ENCODE results near the gene CFHR5. TPM values are rescaled to one million over a fixed set of nuclear protein-coding genes. Genes with fewer than 3 reads are reported as not detected.
"Not testable (repeated sequence)": the region's sequence is repeated elsewhere in the genome, so short reads cannot be mapped to it uniquely, and the experiment has no call there.

Gene CFHR5
- total RNA-seq, 4 donors from 2014 or later: not detected

DNA sequence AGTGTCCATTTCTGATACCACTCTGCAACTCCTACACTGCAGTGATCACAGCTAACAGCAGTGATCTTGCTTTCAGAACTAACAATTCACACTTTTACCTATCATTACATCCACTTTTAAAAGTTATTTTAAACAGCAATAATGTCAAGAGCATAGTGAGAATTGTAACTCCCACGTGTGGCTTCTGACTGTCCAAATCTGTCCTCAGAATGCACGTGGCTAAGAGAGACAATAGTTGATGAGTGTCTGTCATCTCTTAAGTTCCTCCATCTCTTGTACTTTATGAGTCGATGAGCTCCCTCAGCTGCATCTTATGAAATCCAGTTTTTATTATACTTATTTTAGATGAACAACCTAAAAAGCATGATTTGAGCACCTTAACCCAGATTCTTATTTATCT lies 16.5 kb upstream of the CFHR5 start:
- TF ChIP-seq, protein P1, sequence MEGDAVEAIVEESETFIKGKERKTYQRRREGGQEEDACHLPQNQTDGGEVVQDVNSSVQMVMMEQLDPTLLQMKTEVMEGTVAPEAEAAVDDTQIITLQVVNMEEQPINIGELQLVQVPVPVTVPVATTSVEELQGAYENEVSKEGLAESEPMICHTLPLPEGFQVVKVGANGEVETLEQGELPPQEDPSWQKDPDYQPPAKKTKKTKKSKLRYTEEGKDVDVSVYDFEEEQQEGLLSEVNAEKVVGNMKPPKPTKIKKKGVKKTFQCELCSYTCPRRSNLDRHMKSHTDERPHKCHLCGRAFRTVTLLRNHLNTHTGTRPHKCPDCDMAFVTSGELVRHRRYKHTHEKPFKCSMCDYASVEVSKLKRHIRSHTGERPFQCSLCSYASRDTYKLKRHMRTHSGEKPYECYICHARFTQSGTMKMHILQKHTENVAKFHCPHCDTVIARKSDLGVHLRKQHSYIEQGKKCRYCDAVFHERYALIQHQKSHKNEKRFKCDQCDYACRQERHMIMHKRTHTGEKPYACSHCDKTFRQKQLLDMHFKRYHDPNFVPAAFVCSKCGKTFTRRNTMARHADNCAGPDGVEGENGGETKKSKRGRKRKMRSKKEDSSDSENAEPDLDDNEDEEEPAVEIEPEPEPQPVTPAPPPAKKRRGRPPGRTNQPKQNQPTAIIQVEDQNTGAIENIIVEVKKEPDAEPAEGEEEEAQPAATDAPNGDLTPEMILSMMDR (IDR thresholded peaks at IDR 0.05): no peak
- no peak for ATAC-seq (ENCODE audit: low FRiP score)
- no peak for DNase-seq (ENCODE audit: low spot score)

DNA sequence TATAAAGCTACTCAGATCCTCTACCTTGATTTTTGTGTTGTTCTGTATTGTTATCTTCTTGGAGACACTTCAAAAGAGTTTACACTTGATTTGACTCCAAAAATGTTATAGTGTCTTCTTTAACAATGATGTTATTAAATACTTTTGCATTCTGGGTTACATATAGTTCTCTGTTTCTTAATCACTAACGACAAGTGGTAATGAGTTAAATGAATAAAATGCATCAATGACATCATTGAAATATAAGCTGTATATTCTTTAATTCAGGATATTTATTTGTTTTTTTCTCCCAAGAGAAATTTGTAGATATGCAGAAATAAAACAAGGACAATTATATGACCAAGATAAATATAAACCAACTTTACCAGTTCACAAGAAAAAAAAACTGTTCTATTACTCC lies 7.2 kb upstream of the CFHR5 start:
- TF ChIP-seq, protein P1 (IDR thresholded peaks at IDR 0.05): no peak
- no peak for DNase-seq (ENCODE audit: low spot score)
- no peak for ATAC-seq (ENCODE audit: low FRiP score)

DNA sequence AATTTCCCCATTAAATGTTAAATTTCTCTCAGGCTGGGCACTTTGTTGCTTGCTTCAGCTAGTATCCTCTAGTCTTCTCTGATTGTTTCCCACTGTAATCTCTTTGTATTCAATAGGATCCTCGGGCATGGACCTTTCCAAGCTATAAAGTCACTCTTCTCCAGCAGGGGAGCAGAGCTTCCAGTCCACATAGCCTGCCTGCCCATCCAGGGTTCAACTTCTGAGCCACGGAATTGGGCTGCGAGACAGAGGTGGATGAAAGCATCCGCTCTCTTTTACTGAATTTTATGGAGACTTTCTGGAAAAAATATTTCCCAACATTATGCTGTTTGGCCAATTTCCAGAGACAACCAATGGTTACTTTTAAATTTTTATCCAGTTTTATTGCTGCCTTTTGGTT lies 1.1 kb upstream of the CFHR5 start:
- DNase-seq (ENCODE audit: low spot score) (no peak), ATAC-seq (ENCODE audit: low FRiP score) (no peak)
- TF ChIP-seq, protein P1 (IDR thresholded peaks at IDR 0.05): no peak

DNA sequence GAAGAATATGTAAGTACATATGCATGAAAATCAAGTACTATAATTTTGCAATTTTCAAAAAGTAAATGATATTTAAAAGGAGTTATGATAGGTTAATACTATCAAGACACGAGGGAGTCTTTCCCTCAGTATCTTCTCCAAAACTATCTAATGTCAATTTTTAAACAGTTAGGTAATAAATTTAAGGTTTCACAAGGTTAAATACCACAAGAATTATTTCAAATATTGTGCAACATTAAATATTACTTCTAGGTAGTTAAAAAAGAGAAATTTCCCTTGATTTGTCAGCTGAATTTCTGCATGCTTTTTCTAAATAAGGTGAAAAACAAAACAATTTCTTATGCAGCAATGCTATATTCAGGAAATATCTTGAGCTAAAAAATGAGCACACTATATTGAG lies 3.5 kb downstream of the CFHR5 start:
- ATAC-seq (ENCODE audit: low FRiP score) (no peak), DNase-seq (ENCODE audit: low spot score) (no peak)
- TF ChIP-seq, protein P1 (IDR thresholded peaks at IDR 0.05): no peak

DNA sequence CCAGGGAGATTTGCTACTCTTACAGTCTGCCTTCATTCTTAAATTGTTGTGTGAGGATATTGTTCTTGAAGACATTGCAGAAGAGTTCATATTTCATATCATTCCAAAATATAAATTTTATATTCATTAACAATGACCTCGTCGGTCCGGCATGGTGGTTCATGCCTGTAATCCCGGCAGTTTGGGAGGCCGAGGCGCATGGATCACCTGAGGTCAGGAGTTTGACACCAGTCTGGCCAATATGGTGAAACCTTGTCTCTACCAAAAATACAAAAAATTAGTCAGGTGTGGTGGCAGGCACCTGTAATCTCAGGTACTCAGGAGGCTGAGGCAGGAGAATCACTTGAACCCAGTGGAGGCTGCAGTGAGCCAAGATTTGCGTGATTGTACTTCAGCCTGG lies 4.9 kb downstream of the CFHR5 start:
- DNase-seq (ENCODE audit: low spot score); ATAC-seq (ENCODE audit: low FRiP score): not testable (repeated sequence)

DNA sequence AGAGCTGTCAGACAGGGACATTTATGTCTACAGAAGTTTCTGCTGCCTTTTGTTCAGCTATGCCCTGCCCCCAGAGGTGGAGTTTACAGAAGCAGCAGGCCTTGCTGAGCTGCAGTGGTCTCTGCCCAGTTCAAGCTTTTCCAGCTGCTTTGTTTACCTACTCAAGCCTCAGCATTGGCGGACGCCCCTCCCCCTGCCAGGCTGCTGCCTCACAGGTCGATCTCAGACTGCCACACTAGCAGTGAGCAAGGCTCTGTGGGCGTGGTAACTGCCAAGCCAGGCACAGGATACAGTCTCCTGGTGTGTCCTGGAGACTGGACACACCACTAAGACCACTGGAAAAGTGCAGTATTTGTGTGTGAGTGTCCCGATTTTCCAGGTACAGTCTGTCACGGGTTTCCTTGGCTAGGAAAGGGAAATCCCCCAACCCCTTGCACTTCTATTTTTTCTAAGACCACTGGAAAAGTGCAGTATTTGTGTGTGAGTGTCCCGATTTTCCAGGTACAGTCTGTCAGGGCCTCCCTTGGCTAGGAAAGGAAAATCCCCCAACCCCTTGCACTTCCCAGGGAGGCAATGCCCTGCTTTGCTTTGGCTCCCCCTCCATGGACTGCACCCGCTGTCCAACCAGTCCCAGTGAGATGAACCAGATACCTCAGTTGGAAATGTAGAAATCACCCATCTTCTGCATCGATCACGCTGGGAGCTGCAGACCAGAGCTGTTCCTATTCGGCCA lies 14.7 kb downstream of the CFHR5 start:
- not testable (repeated sequence) for DNase-seq (ENCODE audit: low spot score); ATAC-seq (ENCODE audit: low FRiP score)

DNA sequence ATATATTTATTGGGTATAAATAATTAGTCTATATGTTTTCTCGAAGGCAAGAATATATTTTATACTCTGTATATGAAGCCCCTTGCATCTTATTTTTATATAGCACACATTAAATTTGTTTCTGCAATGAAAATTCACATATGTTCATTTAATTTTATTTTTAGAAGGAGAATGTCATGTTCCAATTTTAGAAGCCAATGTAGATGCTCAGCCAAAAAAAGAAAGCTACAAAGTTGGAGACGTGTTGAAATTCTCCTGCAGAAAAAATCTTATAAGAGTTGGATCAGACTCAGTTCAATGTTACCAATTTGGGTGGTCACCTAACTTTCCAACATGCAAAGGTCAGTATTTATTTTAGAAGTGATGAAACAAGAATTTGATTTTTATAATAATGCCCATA lies 16.6 kb downstream of the CFHR5 start:
- ATAC-seq (ENCODE audit: low FRiP score): no peak
- DNase-seq (ENCODE audit: low spot score): no peak
- TF ChIP-seq, protein P1 (IDR thresholded peaks at IDR 0.05): no peak

DNA sequence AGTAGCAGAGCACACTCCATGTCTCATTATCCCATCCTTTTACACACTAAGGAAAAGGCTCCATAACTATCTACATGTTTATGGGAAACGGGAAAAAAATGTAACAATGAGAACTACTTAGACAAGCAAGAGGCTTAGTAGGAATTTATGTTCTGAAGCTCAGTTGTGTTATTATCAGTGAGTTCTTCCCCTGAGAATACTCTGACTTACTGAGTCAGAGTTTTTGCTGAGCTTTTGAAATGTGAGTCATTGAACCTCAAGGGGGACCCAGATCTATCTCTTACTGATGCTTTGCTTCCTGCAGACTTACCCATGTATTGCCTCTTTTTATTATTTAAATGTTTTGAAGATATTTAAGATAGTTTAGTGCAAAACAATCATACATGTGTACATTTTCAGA lies 20.1 kb downstream of the CFHR5 start:
- TF ChIP-seq, protein P1 (IDR thresholded peaks at IDR 0.05): no peak
- ATAC-seq (ENCODE audit: low FRiP score): no peak
- no peak for DNase-seq (ENCODE audit: low spot score)

All from omental fat pad (tissue), 4 donors.